T-helper 9 cell (primary cell): ENCODE results near the gene ZNF398.
"Not testable (repeated sequence)": the region's sequence is repeated elsewhere in the genome, so short reads cannot be mapped to it uniquely, and the experiment has no call there.

Experiments
- DNase-seq: peaks from one replicate; pipeline ENCODE4 v3.0.0-alpha.2; 2020

The ZNF398 gene

GRCh38 chr7:149198161-149198816 is 51.0 kb downstream of the ZNF398 start:
- DNase-seq, result no peak

- DNase-seq, result no peak
Measured at GRCh38 chr7:149199234-149199995, 52.2 kb downstream of the ZNF398 start.

- DNase-seq, result no peak
Measured at GRCh38 chr7:149202831-149203231, 55.6 kb downstream of the ZNF398 start.

DNA sequence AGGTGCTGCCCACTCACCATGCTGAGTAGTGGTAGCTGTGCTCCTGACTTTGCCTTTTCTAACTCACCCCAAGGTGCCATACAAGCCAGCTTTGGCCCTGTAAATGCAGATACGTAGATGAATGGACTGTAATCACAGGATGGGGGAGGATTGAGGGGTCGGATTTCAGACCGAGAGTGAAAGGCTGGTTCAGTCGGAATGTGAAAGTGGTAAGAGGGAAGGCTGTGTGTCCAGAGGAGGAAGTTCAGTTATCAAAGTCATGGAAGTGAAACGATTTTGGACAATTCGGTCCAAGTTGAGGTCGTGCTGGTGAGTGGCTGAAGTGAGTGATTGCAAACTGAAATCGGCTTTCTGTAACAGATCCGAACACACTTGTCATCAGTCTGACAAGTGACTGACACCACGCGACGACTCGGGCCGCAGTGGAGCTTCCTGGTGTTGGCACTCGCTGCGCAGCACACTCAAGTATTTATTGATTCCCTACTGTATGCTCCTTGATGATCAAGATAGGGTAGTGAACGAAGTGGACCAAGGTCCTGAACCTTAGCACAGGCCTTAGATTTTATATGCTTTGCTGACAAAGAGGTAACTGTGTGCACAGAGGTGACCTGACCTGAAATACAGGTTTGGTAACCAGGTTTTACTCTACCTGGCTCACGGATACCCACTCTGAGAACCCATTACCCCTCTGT is 58.6 kb downstream of the ZNF398 start:
- no peak for DNase-seq

- no peak for DNase-seq
Measured at GRCh38 chr7:149207324-149208035, 60.2 kb downstream of the ZNF398 start.

DNA sequence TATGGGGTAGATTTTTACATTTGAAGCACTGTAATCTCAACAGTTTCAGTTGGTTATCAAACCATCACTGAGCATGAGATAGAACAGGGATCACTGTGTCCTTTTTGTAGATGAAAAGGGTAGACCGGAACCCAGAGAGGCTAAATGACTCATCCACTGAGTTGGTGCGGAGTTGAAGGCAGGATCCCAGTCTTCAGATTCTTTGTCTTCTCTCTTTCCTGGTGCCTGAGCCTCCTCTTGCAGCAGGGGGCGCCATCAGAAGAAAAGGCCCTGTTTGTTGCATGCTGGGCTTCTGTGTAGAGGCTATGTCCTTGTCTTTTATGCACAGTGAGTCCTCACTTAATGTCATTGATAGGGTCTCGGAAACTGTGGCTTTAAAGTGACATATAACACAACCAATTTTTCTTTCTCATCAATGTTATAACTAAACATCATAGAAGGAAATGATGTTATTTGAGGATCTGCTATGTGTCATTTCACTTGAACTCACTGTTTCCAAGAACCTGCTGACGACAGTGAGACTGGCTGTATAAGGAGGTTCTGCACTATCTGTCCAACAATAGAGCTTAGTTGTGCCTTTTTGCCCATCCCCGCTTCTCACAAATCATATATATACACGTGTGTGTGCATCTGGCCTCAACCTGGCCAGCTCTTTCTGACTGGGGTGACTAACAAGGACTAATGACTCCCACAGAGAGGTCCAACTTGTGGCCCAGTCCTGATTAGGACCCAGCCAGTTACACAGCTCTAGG is 62.4 kb downstream of the ZNF398 start:
- DNase-seq, result peak; percentile 41

- no peak for DNase-seq
Measured at GRCh38 chr7:149210551-149210950, 63.3 kb downstream of the ZNF398 start.

DNA sequence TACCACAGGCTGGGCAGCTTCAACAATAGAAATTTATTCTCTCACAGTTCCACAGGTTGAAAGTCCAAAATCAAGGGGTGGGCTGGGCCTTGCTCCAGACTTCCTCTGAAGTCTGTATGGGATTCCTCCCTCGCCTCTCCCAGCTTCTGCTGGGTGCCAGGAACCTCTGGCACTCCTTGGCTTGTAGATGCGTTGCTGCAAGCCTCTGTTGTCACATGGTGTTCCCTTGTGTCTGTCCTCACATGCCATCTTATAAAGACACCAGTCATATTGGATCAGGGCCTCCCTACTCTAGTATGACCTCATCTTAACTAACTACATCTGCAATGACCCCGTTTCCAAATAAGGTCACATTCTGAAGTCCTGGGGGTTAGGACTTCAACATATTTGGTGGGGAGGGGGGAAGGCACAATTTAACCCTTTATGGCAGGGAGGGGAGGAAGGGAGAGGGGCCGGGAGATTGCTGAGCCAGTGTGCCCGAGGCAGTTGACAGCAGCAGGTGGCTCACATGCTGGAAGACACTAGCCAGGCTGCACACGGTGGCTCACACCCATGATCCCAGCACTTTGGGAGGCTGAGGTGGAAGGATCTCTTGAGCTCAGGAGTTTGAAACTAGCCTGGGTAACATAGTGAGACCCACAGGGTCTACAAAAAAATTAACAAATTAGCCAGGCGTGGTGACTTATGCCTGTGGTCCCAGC is 66.9 kb downstream of the ZNF398 start:
- no peak for DNase-seq

GRCh38 chr7:149216402-149216801 is 69.1 kb downstream of the ZNF398 start:
- DNase-seq, result no peak

DNA sequence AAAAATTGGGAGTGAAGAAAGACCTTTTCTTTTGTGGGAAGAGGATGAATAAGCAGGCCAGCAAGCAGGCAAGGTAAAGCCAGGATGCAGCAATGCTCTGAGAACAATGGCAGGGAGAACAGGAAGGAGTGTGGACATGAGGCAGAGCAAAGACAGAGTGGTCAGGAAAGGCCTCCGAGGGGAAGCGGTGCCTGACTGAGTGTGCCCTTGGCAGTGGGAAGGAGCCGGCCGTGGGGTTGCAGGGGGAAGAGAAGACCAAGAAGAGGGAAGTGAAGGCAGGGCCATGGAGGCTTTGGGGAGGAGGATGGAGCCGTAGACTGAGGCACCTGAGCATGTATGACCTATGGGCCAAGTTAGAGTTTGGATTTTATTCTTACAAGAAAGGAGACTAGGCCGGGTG is 70.3 kb downstream of the ZNF398 start:
- DNase-seq, result no peak

DNA sequence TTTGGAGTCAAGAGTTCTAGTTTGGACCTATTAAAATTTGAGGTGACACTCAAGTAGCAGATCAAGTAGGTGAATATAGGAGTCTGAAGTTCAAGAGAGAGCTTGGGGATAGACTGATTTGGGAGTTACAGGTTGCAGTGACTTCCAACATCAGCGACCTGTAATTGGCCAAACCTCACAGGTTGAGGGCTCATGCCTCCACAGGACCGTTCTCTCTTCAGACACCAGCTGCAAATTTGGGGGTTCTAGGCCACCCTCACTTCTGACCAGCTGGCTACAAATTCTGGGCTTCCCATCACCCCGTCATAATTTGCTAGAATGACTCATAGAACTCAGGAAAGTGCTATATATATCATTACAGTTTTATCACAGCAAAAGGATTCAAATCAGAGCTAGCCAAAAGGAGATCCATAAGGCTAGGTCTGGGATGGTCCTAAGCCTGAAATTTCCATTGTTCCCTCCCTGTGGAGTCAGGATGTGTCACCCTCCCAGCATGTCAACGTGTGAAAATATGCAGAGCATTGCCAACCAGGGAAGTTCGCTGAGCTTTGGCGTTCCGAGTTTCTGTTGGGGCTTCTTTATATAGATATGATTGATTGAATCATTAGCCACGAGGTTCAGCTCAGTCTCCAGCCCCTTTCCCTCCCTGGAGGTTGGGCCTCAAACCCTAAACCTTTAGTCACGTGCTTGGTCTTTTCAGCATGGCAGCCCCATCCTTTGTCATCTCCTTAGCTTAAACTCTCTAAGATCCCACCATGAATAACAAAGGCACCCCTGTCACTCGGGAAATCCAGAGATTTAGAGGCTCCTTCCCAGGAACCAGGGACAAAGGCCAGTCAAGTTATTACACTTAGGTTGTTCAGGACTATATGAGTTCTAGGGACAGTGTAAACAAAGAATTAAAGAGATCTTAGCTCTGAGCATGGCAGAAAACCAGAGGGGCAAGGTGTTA is 71.5 kb downstream of the ZNF398 start:
- no peak for DNase-seq

DNA sequence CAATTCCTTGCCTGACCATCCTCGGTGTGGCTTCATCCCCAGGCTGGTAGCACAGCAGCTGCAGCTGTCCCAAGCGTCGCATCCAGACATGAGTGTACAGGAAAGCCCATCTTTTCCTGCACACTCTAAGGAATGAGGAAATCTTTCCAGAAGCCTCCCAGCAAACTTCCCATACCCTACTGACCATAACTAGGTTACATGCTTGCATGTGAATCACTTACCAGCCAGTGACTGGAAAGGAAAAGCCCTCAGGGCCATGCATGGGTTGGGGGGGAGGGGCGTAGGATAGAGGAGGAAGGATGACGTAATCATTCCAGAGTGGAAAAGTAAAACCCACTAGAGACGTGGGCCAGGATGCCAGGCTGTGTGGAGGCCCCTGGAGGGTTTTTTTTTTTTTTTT is 73.3 kb downstream of the ZNF398 start:
- DNase-seq, result no peak

DNA sequence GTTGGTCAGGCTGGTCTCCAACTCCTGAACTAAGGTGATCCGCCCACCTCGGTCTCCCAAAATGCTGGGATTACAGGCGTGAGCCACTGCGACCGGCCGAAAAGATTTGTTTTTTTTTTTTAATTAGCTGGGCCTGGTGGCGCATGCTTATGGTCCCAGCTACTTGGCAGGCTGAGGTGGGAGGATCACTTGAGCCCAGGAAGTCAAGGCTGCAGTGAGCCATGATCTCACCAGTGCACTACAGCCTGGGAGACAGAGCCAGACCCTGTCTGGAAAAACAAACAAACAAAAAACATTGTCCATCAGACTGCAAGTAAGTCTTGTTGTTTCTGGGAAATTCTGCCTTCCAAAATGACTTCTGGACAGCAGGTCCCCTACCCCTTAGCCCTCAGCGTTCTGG is 75.9 kb downstream of the ZNF398 start:
- DNase-seq, result no peak

GRCh38 chr7:149223761-149224160 is 76.5 kb downstream of the ZNF398 start:
- DNase-seq, result no peak

- DNase-seq, result no peak
Measured at GRCh38 chr7:149224352-149224751, 77.1 kb downstream of the ZNF398 start.

DNA sequence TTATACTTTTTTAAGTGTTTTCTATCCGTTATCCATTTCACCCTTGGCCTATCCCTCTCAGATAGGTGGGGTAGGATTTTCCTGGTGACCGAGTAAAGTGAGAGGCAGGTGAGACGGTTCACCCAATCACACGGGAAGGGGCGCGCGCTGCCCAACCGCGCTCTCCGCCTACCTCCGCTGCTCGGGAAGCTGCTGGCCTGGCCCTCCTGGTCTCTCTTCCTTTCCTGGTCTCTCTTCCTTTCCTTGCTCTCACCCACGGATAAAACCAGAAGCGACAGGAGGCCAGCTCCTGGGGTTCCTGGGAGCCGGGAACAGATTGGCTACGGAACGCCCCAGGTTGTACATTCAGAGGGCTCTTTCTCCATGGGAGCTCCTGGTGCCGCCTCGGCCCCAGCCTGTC is 77.9 kb downstream of the ZNF398 start:
- DNase-seq, result no peak

GRCh38 chr7:149225656-149226055 is 78.4 kb downstream of the ZNF398 start:
- no peak for DNase-seq

DNA sequence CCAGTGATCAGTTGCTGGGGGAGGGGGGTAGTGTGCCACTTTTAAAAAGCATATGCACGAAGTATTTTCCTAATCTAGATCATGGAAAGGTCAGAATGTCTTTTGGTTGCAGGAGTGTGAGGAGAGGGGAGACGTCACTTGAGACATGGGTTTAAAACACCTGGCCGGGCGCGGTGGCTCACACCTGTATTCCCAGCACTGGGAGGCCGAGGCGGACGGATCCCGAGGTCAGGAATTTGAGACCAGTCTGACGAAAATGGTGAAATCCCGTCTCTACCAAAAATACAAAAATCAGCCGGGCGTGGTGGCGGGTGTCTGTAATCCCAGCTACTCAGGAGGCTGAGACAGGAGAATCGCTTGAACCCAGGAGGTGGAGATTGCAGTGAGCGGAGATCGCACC is 79.1 kb downstream of the ZNF398 start:
- DNase-seq, result not testable (repeated sequence)

- DNase-seq, result no peak
Measured at GRCh38 chr7:149226840-149227494, 79.7 kb downstream of the ZNF398 start.

- no peak for DNase-seq
Measured at GRCh38 chr7:149228831-149229471, 81.7 kb downstream of the ZNF398 start.
